HG03521 (cell line): ENCODE measurements around the gene CSKMT.
"Not testable (repeated sequence)": the region's sequence is repeated elsewhere in the genome, so short reads cannot be mapped to it uniquely, and the experiment has no call there.

Experiments
- ATAC-seq: cut with Tn5 transposase; IDR thresholded peaks from one replicate; pipeline ENCODE4 v1.9.1; 2021; ENCODE audit warnings: mild to moderate bottlenecking, moderate library complexity; ENCODE audit not compliant: unreplicated experiment

Gene CSKMT

DNA sequence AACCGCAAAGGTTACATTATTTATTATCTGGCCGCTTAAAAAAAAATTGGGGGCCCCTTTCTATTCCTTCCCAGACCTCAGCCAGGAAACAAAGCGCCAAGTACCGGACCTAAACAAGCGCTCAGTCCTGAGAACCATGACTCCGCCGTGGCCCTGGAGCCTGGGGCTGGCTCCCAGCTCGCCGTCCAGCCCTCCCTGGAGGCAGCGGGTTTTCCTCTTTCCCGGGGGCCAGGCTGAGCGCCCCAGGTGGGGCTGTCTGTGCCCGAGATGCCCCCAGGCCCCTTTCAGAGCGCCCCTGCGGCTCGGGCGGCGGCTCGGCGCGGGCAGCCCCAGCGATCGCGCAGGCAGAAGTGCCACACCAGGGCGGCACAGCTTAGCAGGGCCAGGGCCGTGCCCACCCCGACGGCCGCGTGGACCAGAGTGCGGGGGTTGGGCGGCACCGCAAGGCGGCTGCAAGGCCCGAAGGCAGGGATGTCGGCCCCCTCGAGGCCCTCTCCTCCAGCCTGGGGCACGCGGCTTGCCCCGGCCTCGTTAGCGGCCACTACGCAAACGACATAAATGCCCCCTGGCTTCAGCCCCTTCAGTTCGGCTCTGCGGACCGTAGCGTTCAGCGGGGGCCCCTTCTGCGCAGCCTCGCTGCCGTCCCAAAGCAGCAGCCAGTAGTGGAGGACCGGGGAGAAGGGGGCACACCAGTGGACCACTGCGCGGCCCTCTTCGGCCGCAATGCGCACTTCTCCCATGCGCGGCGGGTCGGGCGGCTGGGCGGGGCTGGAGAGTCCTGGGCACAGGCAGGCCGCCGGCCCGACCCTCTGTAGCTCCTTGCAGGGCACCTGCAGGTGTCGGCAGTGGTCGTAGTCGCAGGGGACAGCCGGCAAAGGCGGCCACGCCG lies 22.6 kb downstream of the CSKMT start:
- no peak for ATAC-seq

GRCh38 chr11:62688491-62688890 lies 23.4 kb downstream of the CSKMT start:
- no peak for ATAC-seq

GRCh38 chr11:62689421-62690183 lies 24.5 kb downstream of the CSKMT start, which contains the start of gene LRRN4CL:
TSS of gene LRRN4CL (minus strand) at chr11:62689530. CDS start at chr11:62688508, 1,022 bp downstream.
- no peak for ATAC-seq

GRCh38 chr11:62693624-62694023 lies 28.5 kb downstream of the CSKMT start:
- not testable (repeated sequence) for ATAC-seq

DNA sequence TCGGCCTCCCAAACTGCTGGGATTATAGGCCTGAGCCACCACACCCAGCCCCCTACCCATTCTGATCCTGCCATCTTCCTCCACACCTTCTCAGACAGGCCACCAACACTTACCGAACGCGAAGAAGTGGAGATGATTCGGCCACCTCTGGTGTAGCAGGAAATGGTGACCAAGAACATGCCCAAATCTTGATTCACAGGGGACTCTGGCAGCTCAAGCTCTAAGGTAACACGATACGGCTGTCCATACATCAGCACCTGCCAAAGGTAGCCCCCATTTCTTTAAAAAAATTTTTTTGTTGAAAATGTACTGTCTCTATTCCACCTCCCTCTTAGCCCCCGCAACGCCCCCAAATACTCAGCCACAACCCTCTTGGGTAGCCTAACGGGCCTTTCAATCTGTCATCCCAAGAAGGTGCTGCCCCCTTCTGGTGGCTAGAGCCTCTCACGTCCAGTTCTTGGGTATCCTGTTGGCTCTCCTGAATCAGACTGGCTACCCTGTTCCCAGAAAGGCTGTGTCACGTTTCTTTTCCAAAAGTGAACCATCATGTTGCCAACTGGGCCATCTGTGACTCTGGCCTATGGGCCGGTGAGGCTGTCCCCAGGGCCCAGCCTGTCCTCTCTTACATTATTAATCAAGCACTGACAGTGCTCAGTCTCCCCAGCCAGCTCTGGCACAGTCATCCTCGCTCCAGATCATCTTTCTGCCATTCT lies 29.5 kb downstream of the CSKMT start:
- no peak for ATAC-seq

- no peak for ATAC-seq
Observed at GRCh38 chr11:62702246-62702645, 37.1 kb downstream of the CSKMT start.

GRCh38 chr11:62703921-62704320 lies 38.8 kb downstream of the CSKMT start:
- not testable (repeated sequence) for ATAC-seq

- ATAC-seq: no peak
Observed at GRCh38 chr11:62705413-62705812, 40.3 kb downstream of the CSKMT start.

DNA sequence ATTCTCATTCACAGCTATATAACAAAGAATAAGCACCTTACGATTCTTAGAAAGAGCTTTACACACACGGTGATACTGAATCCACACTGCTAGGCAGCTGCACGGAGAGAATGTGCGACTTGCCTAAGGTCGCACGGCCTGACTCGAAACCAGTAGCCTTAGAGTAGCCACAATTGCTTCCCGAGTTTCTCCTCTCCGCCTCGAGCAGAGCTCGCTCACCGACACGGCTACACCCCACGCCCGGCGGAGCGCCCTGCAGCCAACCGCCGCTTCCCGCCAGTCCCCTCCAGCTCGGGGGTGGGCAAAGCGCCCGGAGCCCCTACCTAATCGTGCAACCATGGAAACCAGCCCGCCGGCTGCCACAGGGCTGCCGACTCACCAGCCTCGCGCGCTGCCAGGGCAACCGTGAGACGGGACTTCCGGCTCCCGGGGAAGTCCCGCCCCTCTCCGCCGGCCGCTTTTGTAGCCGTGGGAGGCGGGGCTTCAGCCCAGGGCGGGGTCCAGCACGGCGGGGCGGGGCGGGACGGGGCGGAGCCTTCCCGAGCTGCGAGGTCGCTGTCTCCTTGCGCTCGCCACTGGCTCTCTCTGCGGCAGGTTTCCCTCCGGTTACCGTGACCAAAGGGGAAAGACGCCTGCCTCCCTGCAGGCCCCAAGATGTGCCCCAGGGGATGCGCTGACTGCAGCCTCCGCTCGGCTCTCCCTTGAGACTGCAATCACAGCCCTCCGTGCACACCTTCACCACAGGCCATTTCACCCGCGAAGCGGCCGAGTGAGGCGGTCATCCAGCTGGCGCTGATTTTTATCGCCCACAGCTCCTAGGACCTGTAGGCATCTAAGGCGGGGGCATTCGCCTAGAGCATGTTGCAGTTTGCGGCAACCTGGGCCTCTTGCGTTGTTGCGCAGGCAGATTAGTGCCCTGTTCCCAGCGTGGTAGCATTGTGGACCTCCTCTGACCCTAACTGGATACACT lies 41.1 kb downstream of the CSKMT start:
- peak; percentile 56 for ATAC-seq

- ATAC-seq: no peak
Observed at GRCh38 chr11:62706850-62707247, 41.7 kb downstream of the CSKMT start.

- no peak for ATAC-seq
Observed at GRCh38 chr11:62707277-62707861, 42.3 kb downstream of the CSKMT start, which contains the start of the genes BSCL2 and GNG3. TSS of gene BSCL2 (minus strand) at chr11:62707424. CDS start at chr11:62707195, 229 bp downstream. TSS of gene GNG3 (plus strand) at chr11:62707676. CDS start at chr11:62708296, 620 bp downstream.

DNA sequence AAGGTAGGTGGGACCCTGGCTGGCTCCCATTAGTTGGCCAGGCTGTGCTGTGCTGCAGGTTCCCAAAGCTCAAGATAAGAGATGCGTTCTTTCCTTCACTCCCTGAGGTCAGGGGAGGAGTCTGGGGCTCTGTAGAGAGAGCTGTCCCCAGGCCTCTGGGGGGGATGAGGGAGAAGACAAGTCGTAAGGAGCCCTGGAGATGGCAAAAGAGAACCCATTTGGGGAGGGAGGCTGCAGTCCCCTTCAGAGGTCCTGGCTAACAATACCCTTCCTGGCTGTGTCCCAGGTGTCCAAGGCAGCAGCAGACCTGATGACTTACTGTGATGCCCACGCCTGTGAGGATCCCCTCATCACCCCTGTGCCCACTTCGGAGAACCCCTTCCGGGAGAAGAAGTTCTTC lies 43.3 kb downstream of the CSKMT start:
- no peak for ATAC-seq

DNA sequence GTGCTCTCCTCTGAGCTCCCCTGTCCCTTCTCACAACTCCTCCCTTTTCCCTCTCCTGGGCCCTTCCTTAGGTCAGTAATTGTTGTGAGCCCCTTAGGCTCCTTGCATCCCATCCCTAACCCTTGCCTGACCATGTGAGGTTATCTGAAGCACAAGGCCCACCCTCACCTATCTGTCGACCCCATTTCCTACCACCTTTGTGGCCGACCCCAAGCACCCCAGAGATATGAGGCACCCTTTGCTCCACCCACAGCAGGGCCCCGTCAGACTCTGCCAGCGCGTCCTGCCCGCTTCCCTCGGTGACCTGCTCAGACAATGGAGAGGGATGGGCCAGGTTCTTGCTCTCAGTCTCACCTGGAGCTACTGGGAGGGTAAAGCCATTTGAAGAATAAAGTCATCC lies 43.7 kb downstream of the CSKMT start:
- ATAC-seq: no peak

DNA sequence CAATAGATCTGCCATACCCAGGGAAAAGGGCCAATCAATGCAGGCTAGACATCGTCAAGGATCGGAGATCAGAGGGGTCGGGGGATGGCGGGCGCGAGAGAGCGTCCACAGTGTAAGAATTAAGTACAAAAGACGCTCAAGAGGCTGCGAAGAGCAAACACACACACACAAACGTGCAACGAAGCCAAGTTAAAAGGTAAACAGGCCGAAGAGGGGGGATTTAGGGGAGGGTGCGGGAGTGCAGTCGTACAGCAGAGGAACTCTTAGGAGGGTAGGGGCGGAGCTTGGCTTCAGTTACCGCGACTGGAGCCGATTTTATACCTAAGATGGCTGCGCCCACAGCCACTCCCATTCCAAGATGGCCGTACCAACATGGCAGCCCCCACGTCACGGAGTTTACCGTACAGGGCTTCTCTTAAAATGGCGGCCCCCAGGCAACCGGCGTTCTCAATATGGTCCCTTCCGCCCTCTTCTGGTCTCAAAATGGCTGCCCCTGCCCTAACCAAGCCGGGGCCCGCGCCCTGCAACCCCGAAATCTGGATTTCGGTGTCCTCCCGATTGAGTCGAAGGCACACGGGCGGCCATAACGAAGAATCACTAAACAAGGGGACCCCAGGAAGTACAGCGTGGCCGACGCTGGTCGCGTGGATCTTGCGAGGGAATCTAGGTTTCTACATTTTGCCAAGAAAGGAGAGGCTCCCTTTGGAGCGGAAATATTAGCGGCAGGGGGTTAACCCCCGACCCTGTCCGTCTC lies 44.3 kb downstream of the CSKMT start:
- peak; percentile 73 for ATAC-seq

GRCh38 chr11:62710001-62710345 lies 44.9 kb downstream of the CSKMT start:
- ATAC-seq: no peak

- ATAC-seq: no peak
Observed at GRCh38 chr11:62712276-62712812, 47.2 kb downstream of the CSKMT start.

DNA sequence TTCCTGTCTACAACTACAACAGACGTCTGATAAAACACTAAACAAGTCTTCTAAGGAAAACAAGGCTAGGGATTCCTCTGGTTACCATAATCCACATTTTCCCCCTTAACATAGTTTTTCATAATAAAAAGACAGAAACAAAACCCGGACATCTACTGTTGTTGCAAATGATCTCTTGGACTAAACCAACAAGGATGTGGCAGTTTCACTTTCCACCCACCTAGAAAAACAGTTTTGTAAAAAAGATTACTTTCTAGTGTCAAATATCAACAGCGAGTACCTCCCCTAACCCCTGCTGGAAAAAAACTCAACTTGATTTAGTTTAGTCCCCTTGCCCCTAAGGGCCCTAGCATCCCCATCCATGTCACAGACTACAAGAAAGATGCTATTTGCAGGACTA lies 47.7 kb downstream of the CSKMT start:
- ATAC-seq: no peak

DNA sequence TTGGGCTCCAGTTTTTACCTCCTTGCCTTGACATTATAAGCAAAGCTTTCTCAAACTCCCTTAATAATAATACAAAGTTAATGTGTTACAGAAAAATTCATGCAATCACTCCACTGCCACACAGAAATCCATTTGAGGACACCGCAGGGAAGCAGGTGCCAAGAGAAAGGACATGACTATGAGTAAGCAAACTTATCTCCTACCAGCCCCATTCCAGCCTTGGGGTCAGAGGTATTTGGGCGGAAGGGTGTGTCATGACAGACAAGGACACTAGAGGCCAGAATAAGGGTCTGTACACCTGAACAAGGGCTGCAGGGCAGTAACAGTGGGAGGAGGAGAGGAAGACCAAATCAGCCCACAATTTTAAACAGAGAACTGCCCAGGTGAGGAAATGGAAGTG lies 48.2 kb downstream of the CSKMT start:
- no peak for ATAC-seq
